Measurements from ENCODE around the gene MYH7. TPM values are rescaled to one million over a fixed set of nuclear protein-coding genes. Genes with fewer than 3 reads are reported as not detected.
A peak's percentile ranks its signal among the peaks of the same experiment; 100 is the strongest.

Gene MYH7
- total RNA-seq, 1 donor from 2014 or later: 14,853 TPM

DNA sequence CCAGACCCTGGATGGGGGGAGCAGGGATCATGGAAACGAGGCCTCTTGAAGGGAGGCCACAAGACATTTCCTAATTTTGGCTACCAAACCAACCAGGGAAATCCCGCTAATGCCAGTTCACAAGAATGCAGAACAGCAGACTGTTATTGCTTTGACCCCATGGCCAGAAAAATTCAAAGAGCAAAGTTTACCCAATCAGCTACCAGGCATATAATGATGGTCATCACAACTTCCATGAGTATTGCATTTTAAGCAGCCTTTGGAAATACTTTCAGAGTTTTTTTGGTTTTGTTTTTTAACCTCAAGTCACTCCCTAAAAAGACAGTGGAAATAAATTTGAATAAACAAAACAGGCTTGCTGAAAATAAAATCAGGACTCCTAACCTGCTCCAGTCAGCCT is 63.0 kb downstream of the MYH7 start, which contains the start of gene IL25:
Gene IL25, plus strand, starts transcription at position 301 of the 400 bp plus-strand sequence.
- no peak within 1 kb of the TSS for H3K4me3 ChIP-seq
- H3K9me3 ChIP-seq (replicated peaks): no peaks in the 10 kb centered on the region
- no peak within 1 kb of the TSS for H3K27ac ChIP-seq (replicated peaks)
- intact Hi-C loops (cut with micrococcal nuclease): no loop called here
- TF ChIP-seq, protein P1, sequence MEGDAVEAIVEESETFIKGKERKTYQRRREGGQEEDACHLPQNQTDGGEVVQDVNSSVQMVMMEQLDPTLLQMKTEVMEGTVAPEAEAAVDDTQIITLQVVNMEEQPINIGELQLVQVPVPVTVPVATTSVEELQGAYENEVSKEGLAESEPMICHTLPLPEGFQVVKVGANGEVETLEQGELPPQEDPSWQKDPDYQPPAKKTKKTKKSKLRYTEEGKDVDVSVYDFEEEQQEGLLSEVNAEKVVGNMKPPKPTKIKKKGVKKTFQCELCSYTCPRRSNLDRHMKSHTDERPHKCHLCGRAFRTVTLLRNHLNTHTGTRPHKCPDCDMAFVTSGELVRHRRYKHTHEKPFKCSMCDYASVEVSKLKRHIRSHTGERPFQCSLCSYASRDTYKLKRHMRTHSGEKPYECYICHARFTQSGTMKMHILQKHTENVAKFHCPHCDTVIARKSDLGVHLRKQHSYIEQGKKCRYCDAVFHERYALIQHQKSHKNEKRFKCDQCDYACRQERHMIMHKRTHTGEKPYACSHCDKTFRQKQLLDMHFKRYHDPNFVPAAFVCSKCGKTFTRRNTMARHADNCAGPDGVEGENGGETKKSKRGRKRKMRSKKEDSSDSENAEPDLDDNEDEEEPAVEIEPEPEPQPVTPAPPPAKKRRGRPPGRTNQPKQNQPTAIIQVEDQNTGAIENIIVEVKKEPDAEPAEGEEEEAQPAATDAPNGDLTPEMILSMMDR (IDR thresholded peaks at IDR 0.05; ENCODE audit: borderline replicate concordance): no peak
- no peaks in the 10 kb centered on the region for H3K36me3 ChIP-seq
- no peak for DNase-seq
- H3K4me1 ChIP-seq: peaks cover 17% of the 10 kb centered on the region
- no peaks in the 10 kb centered on the region for H3K27me3 ChIP-seq (ENCODE audit: low read depth)

GRCh38 chr14:23371865-23372264 is 63.6 kb downstream of the MYH7 start:
- Histone ChIP-seq H3K4me1 (peaks cover 12% of the 10 kb centered on the region), H3K4me3 (no peak overlapping the region), H3K36me3 (no peaks in the 10 kb centered on the region), H3K27ac (replicated peaks) (no peak overlapping the region), H3K9me3 (replicated peaks) (no peaks in the 10 kb centered on the region), H3K27me3 (ENCODE audit: low read depth) (no peaks in the 10 kb centered on the region)
- TF ChIP-seq, protein P1 (IDR thresholded peaks at IDR 0.05; ENCODE audit: borderline replicate concordance): no peak
- intact Hi-C loops (cut with micrococcal nuclease): no loop called here
- DNase-seq: no peak

DNA sequence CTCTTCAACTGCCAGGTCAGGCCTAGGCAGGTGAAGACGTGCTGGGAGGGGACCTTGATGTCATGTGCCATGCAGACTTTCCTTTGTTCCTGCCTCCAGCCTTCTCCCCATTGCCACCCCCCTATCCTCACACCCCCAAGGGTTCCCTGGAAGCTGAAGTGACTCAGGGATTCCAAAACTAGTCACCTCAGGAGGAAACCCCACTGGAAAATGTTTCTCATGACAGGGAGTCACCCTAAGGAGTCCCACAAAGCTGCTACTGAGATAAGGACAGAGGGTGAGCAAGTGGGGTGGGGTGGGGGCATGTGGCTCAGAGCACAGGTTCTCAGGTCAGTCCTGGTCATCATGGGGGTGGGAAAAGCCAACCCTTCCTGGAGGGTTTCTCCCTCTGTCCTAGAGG is 65.2 kb downstream of the MYH7 start:
- peaks cover 16% of the 10 kb centered on the region for H3K4me1 ChIP-seq
- H3K36me3 ChIP-seq: no peaks in the 10 kb centered on the region
- TF ChIP-seq, protein P1 (IDR thresholded peaks at IDR 0.05; ENCODE audit: borderline replicate concordance): no peak
- H3K27ac ChIP-seq (replicated peaks): no peak overlapping the region
- intact Hi-C loops (cut with micrococcal nuclease): no loop called here
- DNase-seq: no peak
- no peaks in the 10 kb centered on the region for H3K9me3 ChIP-seq (replicated peaks)
- no peak overlapping the region for H3K4me3 ChIP-seq
- peaks cover 9% of the 10 kb centered on the region for H3K27me3 ChIP-seq (ENCODE audit: low read depth)

- no peaks in the 10 kb centered on the region for H3K36me3 ChIP-seq
- peaks cover 27% of the 10 kb centered on the region for H3K27me3 ChIP-seq (ENCODE audit: low read depth)
- H3K4me1 ChIP-seq: peaks cover 33% of the 10 kb centered on the region
- H3K27ac ChIP-seq (replicated peaks): peak overlapping the region; percentile 90
- TF ChIP-seq, protein P1 (IDR thresholded peaks at IDR 0.05; ENCODE audit: borderline replicate concordance): no peak
- H3K9me3 ChIP-seq (replicated peaks): no peaks in the 10 kb centered on the region
- H3K4me3 ChIP-seq: peak overlapping the region; percentile 72
- DNase-seq: peak; percentile 79
- intact Hi-C loops (cut with micrococcal nuclease): no loop called here
Measured at GRCh38 chr14:23366426-23366921, 69.0 kb downstream of the MYH7 start.

GRCh38 chr14:23365732-23366425 is 69.6 kb downstream of the MYH7 start:
- peak overlapping the region; percentile 72 for H3K4me3 ChIP-seq
- TF ChIP-seq, protein P1 (IDR thresholded peaks at IDR 0.05; ENCODE audit: borderline replicate concordance): no peak
- intact Hi-C loops (cut with micrococcal nuclease): no loop called here
- no peaks in the 10 kb centered on the region for H3K9me3 ChIP-seq (replicated peaks)
- no peaks in the 10 kb centered on the region for H3K36me3 ChIP-seq
- H3K27ac ChIP-seq (replicated peaks): peak overlapping the region; percentile 90
- H3K4me1 ChIP-seq: peaks cover 36% of the 10 kb centered on the region
- peaks cover 27% of the 10 kb centered on the region for H3K27me3 ChIP-seq (ENCODE audit: low read depth)
- peak; percentile 50 for DNase-seq
